Activated CD8-positive, alpha-beta T cell treated with anti-CD3 and anti-CD28 coated beads for 36 hours (primary cell): Measurements from ENCODE around the gene GSG1. TPM values are rescaled to one million over a fixed set of nuclear protein-coding genes. Genes with fewer than 3 reads are reported as not detected.
"Not testable (repeated sequence)": the region's sequence is repeated elsewhere in the genome, so short reads cannot be mapped to it uniquely, and the experiment has no call there.

Source experiments
- ATAC-seq: fragments of 200-7000 bp; cut with Tn5 transposase; one replicate; pipeline ENCODE4 v1.10.0; 2021; ENCODE audit warnings: mild to moderate bottlenecking, moderate library complexity
- CTCF ChIA-PET: fragments of 350-600 bp; sonication (Branson Sonifier 250); formaldehyde crosslinking; loops from one replicate; lab custom pipeline; 2021; ENCODE audit warnings: antibody characterized with exemption; lab: Charles Lee
- POLR2A ChIA-PET: fragments of 350-600 bp; sonication (Branson Sonifier 250); formaldehyde crosslinking; loops from one replicate; lab custom pipeline; 2021; ENCODE audit warnings: antibody characterized with exemption; lab: Charles Lee
- DNase-seq: peaks from one replicate; pipeline ENCODE4 v3.0.0-alpha.2; 2020
- H3K27ac Mint-ChIP-seq: one replicate; pipeline ENCODE4 v1.8.0; 2021; ENCODE audit warnings: mild to moderate bottlenecking, mixed read lengths
- H3K27me3 Mint-ChIP-seq: one replicate; pipeline ENCODE4 v1.8.0; 2021; ENCODE audit warnings: mixed read lengths
- H3K36me3 Mint-ChIP-seq: one replicate; pipeline ENCODE4 v1.8.0; 2021; ENCODE audit warnings: low read depth, mixed read lengths
- H3K4me1 Mint-ChIP-seq: one replicate; pipeline ENCODE4 v1.8.0; 2021; ENCODE audit warnings: low read depth, mixed read lengths
- H3K4me3 Mint-ChIP-seq: one replicate; pipeline ENCODE4 v1.8.0; 2021; ENCODE audit warnings: mild to moderate bottlenecking, moderate library complexity, mixed read lengths
- H3K9me3 Mint-ChIP-seq: one replicate; pipeline ENCODE4 v1.8.0; 2021; ENCODE audit warnings: mixed read lengths
- CTCF ChIP-seq: fragments of 200-600 bp; IDR thresholded peaks from one replicate; pipeline ENCODE4 v1.8.0; 2022; ENCODE audit warnings: antibody characterized with exemption, mild to moderate bottlenecking
- intact Hi-C: fragments of 100-400 bp; cut with micrococcal nuclease; formaldehyde crosslinking; loops from one replicate; pipeline ENCODE4 v1.10.0; 2022
- total RNA-seq, 2 experiments: library from RNA; stranded (reverse); gene quantifications; one replicate each; pipeline ENCODE4 v1.2.3, GENCODE V29; 2021

GSG1 gene
- total RNA-seq, 2 experiments from 2014 or later: not detected

GRCh38 chr12:13060581-13060980, 42.9 kb downstream of the GSG1 start:
- DNase-seq (no peak), ATAC-seq (no peak)
- Mint-ChIP-seq H3K36me3 (peaks cover 13% of the 10 kb centered on the region), H3K4me3 (no peak overlapping the region), H3K27ac (no peak overlapping the region), H3K27me3 (no peaks in the 10 kb centered on the region), H3K4me1 (no peaks in the 10 kb centered on the region), H3K9me3 (no peaks in the 10 kb centered on the region)
- no peak for TF ChIP-seq CTCF
- POLR2A ChIA-PET: no interaction called here
- CTCF ChIA-PET: interaction anchor here (1.8 kb wide), 1 partner anchor 151 kb away, joined by 7 read pairs; no protein-coding TSS in a partner anchor
- intact Hi-C loops: no loop called here

GRCh38 chr12:13053617-13054016, 49.9 kb downstream of the GSG1 start:
- H3K9me3 Mint-ChIP-seq, intact Hi-C loops, DNase-seq, H3K4me3 Mint-ChIP-seq, POLR2A ChIA-PET, H3K27ac Mint-ChIP-seq, H3K27me3 Mint-ChIP-seq, ATAC-seq: not testable (repeated sequence)
- CTCF ChIA-PET: interaction anchor here (0.8 kb wide), 1 partner anchor 10 kb away, joined by 3 read pairs; the partner anchor contains the start of gene FAM234B
- peaks cover 10% of the 10 kb centered on the region for H3K4me1 Mint-ChIP-seq
- H3K36me3 Mint-ChIP-seq: peaks cover 13% of the 10 kb centered on the region

- DNase-seq (no peak), ATAC-seq (peak; percentile 77)
- ChIA-PET CTCF (interaction anchor here (0.7 to 1.0 kb wide), 3 partner anchors 36 to 203 kb away, joined by 3 to 4 read pairs (median 3); no protein-coding TSS in a partner anchor), POLR2A (no interaction called here)
- Mint-ChIP-seq H3K4me3 (no peak overlapping the region), H3K4me1 (peaks cover 10% of the 10 kb centered on the region), H3K9me3 (peaks cover 7% of the 10 kb centered on the region), H3K27ac (peak overlapping the region; percentile 53), H3K27me3 (no peaks in the 10 kb centered on the region), H3K36me3 (peaks cover 8% of the 10 kb centered on the region)
- intact Hi-C loops: no loop called here
- no peak for TF ChIP-seq CTCF
These were observed 51.0 kb downstream of the GSG1 start for GRCh38 chr12:13052421-13052820.

- DNase-seq (no peak), ATAC-seq (no peak)
- Mint-ChIP-seq H3K27me3 (no peaks in the 10 kb centered on the region), H3K36me3 (peaks cover 6% of the 10 kb centered on the region), H3K4me3 (no peak overlapping the region), H3K4me1 (peaks cover 25% of the 10 kb centered on the region), H3K9me3 (peaks cover 7% of the 10 kb centered on the region), H3K27ac (no peak overlapping the region)
- intact Hi-C loops: no loop called here
- ChIA-PET POLR2A (interaction anchor here (1.3 kb wide), 1 partner anchor 30 kb away, joined by 3 read pairs; no protein-coding TSS in a partner anchor), CTCF (no interaction called here)
- no peak for TF ChIP-seq CTCF
These were observed 53.7 kb downstream of the GSG1 start for GRCh38 chr12:13049816-13050215.

GRCh38 chr12:13046964-13047363, 56.5 kb downstream of the GSG1 start:
- DNase-seq (no peak), ATAC-seq (peak; percentile 35)
- ChIA-PET CTCF (interaction anchor here (0.6 to 5.5 kb wide), 4 partner anchors 50 to 258 kb away, joined by 3 to 40 read pairs (median 8); no protein-coding TSS in a partner anchor), POLR2A (interaction anchor here (1.1 kb wide), 1 partner anchor 122 kb away, joined by 3 read pairs; no protein-coding TSS in a partner anchor)
- TF ChIP-seq CTCF: no peak
- Mint-ChIP-seq H3K4me3 (no peak overlapping the region), H3K4me1 (peaks cover 18% of the 10 kb centered on the region), H3K9me3 (no peaks in the 10 kb centered on the region), H3K27me3 (no peaks in the 10 kb centered on the region), H3K36me3 (no peaks in the 10 kb centered on the region), H3K27ac (no peak overlapping the region)
- intact Hi-C loops: no loop called here
